GM18861 (cell line): ENCODE results near the gene PRKAA2.
A peak's percentile ranks its signal among the peaks of the same experiment; 100 is the strongest.

Experiments used
- ATAC-seq: cut with Tn5 transposase; IDR thresholded peaks from one replicate; pipeline ENCODE4 v1.9.1; 2021; ENCODE audit not compliant: unreplicated experiment

The PRKAA2 gene

GRCh38 chr1:56654126-56654923 lies 9.2 kb downstream of the PRKAA2 start:
- no peak for ATAC-seq

DNA sequence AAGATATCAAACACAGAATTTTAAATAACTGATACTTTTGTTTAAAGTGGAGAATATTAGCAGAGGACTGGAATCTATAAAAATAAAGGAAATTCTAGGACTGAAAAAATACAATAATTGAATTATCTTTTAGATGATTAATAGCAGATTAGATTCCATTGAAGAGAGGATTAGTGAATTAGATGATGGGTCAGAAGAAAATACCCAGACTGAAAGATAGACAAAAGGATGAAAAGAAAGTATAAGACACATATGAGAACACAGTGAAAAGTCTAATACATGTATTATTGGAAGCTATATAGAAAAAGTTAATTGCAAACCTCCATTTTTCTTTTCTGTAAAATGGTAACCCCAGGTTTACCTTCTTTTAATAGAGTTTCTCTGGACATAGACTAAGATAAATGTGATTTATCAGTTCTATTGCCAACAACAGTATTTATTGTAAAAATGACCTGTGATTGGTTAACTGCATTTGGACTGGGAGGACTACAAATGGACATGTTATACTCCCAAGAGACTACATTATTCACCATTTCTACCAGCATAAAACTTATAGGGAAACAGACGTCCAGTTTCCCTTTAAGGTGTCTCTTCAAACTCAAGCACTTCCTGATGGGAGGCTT lies 11.0 kb downstream of the PRKAA2 start:
- ATAC-seq, result no peak

GRCh38 chr1:56658254-56658653 lies 13.1 kb downstream of the PRKAA2 start:
- no peak for ATAC-seq

DNA sequence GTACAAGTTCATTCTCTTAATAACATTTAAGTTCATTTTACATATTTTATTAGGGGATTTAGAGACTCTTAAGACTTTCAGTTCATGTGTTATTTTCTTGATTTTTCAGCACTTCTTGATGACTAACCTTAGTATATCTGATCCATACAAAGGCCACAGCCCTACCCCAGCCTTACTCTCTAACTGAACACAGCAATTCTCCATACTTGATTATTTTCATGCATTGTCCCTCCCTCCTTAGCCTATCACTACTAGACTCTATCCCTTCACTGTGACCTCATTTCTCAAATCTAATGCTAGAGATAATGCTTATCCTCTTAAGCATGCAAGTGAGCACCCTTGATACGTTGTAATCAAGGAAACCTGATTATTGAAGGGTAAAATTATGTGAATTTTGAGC lies 15.2 kb downstream of the PRKAA2 start:
- no peak for ATAC-seq

GRCh38 chr1:56663846-56664245 lies 18.7 kb downstream of the PRKAA2 start:
- ATAC-seq, result no peak

DNA sequence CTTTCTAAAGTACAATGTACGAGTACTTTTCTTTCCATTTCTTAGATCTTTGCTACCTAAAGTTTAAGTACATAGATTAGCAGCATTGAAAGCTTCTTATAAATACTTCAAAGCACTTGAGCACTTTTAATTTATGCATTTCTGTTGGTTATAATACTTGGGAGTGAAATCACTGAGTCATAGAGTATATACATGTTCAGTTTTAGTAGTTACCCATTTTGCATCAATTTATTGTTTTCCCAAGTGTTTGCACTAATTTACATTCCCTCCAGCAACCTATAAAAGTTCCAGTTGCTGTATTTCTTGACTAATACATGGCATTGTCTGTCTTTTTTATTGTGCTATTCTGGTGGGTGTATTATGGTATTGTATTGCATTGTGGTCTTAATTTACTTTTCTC lies 20.3 kb downstream of the PRKAA2 start:
- no peak for ATAC-seq

DNA sequence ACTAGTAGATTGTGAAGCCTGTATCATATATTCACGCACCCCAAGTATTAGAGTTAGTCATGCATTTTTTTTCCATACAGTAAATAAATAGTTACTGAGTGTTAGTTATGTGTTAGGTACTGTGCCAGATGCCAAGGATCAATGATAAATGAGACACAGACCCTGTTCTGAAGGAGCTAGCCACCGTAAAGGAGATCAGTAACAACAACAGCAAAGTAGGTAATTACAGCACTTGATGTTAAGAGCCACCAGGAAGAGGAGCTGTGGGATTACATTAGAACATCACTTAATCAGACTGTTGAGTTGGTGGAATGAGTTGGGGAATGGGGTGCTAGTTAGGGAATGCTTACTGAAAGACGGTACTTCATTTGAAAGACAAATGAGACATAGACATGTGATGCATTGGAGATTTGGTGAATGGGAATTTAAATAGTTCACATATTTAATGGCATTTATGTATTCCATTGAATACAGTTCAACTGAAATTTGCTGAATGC lies 21.0 kb downstream of the PRKAA2 start:
- no peak for ATAC-seq

DNA sequence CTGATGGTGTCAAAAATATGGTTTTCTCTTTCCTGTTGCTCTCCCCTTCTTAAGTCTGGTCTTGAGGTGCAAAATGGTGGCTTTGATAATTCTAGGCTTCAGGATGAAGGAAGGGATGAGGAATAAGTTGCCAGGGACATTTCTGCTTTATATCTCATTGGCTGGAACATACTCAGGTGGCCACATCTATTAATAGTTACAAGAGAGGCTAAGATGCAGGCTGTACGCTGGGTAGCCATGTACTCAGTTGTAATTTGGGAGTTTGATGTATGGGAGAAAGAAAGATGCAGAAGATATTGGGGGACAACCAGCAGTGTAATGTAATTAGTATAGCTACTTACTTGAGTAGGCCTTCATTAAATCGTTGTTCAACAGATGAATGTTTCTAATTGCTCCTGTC lies 25.2 kb downstream of the PRKAA2 start:
- no peak for ATAC-seq

DNA sequence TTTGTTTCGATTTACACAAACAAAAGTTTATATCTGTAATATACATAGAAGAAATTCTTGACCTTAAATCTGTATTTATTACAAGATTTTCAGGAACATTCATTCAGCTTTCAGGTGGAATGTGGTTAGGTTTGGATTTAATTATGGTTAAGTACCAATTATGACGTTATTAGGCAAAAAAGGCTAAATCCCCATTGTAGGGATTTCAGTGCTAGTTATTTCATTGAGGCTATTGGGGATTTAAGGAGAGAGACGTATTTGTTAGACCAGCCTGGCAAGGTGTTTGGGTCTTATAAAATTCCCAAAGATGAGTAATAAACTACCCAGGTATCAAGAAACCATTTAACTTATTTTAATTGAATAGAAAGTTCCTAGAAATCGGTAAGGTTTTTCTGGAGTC lies 26.0 kb downstream of the PRKAA2 start:
- no peak for ATAC-seq

- ATAC-seq, result no peak
These were observed 26.4 kb downstream of the PRKAA2 start for GRCh38 chr1:56671542-56671941.

GRCh38 chr1:56672579-56672978 lies 27.5 kb downstream of the PRKAA2 start:
- ATAC-seq, result no peak

DNA sequence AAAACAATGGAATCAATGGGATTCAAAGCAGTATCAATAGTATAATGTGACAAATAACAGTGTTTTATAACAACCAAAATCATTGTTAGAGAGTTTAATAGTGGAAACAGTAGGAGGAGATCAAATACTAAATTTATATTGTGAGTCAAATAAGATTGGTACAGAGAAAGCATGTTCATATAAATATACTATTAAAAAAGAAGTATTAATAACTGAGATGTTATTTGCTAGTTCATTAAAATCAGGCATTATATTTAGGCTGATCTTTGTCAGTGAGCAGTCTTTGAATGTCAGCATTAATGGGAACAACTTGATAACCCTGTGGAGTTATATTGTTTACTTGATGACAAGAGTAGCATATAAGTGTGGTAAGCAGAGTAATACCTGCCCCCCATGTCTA lies 30.6 kb downstream of the PRKAA2 start:
- no peak for ATAC-seq

DNA sequence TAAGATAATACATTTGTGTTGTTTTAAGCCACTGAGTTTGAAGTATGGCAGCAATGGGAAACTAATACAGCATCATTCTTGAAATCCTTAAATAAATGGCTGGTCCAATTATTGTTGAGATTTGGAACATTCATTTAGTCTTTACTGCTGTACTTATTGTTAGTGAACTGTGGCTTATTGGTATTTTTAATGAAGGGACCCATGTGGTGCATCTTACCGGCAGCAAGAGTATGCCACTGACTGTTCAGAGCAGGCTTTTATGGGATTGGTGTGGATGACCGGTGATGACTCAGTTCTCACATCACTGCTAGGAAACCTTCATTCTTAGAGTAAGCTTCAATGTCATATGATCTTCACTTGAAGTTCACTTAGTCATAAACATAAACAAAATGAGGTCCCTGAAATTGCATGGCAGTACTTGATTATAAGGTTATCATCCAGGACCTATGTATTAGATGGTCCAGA lies 31.5 kb downstream of the PRKAA2 start:
- no peak for ATAC-seq

- ATAC-seq, result no peak
These were observed 38.5 kb downstream of the PRKAA2 start for GRCh38 chr1:56683569-56683968.

DNA sequence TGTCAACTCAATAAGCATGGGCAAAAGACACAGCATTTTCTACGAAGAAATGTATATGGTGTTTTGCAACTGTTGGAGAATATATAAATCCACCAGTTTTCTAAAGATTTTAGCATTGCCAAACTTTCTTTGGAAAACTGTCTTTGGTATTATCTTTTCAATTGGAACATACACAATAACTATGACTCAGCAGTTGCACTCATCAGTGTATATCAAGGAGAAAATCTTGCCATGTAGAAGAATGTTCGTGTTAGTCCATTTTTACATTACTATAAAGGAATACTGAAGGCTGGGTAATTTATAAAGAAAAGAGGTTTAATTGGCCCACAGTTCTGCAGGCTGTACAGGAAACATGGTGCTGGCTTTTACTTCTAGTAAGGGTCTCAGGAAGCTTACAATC lies 41.1 kb downstream of the PRKAA2 start:
- ATAC-seq, result no peak

DNA sequence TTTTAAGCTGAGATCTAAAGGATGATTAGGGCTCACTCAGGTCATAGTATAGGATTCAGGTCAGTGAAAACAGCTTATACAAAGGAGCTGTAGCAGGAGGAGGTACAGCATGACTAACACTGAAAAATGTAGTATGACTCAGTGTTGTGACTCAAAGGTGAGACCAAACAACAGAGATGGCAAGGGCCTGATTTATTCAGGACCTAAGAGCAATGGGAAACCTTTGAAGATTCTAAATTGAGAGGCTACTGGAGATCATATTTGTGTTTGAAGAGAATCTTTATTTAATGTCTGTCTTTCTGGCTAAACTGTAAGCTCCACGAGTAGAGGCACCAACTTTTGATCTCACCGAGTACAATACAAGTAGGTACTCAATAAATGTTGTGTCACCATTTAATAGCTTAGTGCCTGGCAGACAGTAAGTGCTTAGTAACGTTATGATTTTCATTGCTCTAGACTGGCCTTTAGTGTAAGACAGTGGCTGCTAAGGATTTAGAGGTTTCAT lies 43.5 kb downstream of the PRKAA2 start:
- ATAC-seq, result peak; percentile 59

GRCh38 chr1:56696663-56697062 lies 51.5 kb downstream of the PRKAA2 start:
- ATAC-seq, result no peak

GRCh38 chr1:56703747-56704146 lies 58.6 kb downstream of the PRKAA2 start:
- no peak for ATAC-seq

- no peak for ATAC-seq
These were observed 62.3 kb downstream of the PRKAA2 start for GRCh38 chr1:56707379-56707778.

DNA sequence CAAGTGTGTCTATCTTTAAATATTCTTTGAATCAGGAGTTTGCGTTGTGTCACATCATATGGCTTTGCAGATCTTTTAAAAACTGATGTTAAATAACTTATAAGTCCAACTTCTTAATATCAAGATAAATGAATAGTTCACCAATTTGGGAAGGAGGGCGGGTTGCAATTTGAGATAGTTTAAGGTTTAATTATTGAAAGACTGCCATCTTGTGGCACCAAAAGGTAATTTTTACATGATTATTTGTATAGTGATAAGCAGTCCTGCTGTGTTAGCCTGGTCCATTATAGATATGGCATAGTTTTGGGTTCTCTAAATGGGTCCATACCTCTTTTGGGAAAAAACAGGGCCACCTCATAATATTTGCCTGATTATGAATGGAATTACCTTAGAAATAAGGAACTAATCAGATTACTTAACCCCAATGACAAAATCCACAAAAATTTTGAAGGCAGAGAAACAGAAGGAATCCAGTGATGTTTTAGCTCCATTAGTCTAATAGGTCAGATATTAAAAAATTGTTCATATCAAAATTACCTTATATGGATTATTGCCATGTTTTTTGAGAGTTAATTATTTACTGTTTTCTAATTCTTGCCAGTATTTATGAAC lies 64.3 kb downstream of the PRKAA2 start:
- ATAC-seq, result peak; percentile 75

- ATAC-seq, result no peak
These were observed 64.9 kb downstream of the PRKAA2 start for GRCh38 chr1:56709995-56710394.

DNA sequence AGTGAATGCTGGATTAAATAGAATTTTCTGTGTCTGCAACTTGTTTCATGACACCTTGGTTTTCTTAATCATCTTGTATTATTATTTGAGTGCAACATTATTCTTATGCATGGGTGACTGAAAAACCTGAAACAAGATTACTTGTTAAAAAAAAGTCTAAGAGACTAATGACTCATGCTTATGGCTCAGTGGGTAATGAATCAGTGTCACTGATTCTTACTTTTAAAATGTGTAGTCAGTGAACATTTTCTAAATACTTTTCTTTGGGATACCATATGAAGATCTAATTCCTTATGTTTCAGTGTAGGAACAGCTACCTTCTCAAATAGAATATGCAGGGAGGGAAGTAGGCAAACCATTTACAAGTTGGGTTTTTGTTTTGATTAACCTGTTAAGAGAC lies 65.5 kb downstream of the PRKAA2 start:
- ATAC-seq, result no peak
